Activated T-helper 9 cell treated with anti-CD3 and anti-CD28 coated beads, Interleukin-2, amount 50 U/mL, for 16 hours (primary cell): ENCODE data around the gene MYCBP2.

Experiments
- DNase-seq: peaks from one replicate; pipeline ENCODE4 v3.0.0-alpha.2; 2020; ENCODE audit warnings: low read depth

Gene MYCBP2

GRCh38 chr13:77105051-77105450 lies 221.8 kb downstream of the MYCBP2 start:
- DNase-seq, result no peak

GRCh38 chr13:77099415-77099814 lies 227.5 kb downstream of the MYCBP2 start:
- DNase-seq, result no peak

DNA sequence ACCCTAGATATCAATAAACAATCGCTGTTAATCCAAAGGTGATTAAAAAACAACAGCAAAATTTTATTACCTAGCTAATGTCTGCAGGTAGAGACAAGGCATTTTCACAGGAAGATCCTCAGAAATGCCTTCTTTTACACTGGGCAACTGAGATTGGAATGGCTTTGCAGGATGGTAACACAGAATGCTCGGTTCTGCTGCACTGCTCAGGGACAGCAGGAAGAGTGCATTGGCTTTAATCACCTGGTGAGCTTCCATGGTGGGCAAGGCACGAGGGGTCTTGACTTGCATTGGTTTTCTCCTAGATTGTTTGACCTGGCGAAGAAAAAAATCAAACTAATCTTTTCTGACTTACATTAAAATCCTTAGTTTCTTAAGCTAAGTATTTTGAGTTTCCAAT lies 231.6 kb downstream of the MYCBP2 start:
- DNase-seq, result no peak

DNA sequence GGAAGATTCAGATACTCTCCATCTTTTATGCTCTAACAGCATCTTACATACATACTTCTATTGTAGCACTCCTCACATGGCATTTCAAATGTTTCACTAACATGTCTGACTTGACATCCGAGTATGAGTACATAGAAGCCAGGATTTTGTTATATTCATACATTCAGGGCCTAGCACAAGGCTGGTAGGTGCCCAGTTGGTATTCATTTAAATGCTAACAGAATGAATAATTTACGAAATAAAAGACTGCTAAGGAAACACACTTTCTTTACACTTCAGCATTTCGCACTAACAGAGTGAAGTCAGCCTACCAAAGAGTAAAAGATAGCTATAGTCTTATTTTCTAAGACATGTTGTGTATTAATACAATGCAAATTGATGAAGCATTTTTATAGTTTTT lies 232.1 kb downstream of the MYCBP2 start:
- DNase-seq, result no peak

GRCh38 chr13:77093735-77094134 lies 233.2 kb downstream of the MYCBP2 start:
- DNase-seq, result no peak

DNA sequence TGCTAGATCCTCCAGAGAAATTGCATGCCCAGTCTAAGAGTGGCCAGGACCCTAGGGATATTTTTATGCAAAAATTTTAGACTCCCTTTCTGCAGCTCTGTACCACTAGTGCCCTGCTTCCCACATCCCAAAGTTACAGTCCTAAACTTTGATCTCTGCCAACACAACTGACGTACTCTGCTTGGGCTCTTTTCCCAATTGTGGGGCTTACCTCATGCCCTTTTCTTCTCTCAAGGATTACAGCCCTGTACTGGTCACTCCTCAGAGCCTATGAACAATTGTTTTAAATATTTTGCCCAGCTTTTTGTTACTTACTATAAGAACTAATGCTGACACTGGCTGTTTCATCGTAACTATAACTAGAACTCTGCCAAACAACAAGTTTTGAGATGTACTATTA lies 242.1 kb downstream of the MYCBP2 start:
- no peak for DNase-seq

DNA sequence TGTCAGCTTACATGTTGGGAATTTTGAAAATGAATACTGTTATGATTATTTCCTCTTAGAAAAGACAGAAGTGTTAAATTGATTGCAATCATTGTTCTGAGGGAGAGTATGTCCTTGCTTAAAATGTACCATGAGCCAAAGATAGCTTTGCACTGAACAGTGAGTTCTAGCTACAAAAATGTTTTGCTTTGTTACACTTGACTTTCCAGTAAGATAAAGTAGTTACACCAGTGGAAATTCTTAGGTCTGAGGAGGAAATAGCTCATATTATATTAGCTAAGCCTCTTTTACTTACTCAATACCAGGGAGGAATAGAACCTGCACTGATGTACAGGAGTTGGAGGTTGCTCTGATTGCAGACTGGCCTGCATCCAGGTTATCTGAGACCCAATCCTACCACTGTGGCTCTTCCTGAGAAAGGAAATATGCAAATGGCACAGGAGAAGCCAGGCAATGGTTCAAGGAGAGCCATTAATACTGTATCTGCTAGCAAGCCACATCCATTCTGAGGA lies 246.9 kb downstream of the MYCBP2 start:
- no peak for DNase-seq

DNA sequence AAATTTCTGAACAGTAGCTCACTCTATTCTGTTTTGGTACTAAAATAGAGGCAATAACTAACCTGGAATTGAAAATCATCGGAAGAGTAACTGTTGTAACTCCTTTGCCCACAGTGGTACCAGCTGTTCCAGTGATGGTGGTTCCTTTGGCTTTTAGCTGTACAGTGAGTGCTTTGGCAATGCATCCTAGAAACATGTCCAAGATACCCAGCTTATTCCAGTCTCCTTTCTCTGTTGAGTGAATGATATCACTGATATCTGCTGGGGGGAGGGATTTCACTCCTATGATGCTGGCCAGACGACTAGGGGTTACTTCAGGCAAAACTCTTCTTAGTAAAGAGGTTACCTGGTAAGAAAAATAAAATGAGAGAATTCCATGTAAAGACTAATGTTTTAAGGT lies 259.4 kb downstream of the MYCBP2 start:
- no peak for DNase-seq

GRCh38 chr13:77065461-77066147 lies 261.3 kb downstream of the MYCBP2 start:
- no peak for DNase-seq

DNA sequence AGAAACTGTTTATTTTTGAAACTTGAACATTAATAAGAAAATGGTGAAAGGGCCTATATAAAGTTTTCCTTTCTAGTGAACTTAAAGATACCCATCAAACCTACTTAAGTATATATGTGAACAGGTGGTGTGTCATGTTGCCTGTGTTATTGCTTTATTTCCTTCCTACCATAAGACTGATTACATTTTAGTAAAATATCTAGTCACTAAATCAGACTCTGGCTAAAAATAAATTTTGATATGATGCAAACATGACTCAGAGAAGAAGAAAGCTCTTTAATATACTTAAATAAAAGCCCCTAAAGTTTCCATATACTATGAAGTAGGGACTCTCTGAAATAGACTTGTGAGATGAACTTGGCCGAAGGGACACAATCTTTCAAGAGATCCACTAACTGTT lies 264.8 kb downstream of the MYCBP2 start:
- DNase-seq, result no peak

DNA sequence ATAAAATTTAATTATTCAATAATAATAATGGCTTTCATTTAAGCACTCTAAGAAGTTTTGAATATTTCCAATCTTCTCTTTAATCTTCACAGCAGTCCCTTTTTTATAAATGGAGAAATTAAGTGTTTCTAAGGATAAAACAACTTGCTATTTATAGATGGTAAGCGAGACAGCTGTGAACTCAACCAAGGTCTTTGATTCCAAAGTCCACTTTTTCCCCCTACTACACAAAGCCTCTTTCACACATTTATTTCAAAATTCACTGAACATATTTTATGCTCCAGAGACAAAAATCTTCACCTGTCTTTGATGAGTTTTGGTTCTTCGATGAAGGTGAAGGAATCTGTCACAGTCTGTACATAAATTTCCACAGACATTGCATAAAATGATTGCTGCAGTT lies 265.5 kb downstream of the MYCBP2 start:
- DNase-seq, result no peak

- no peak for DNase-seq
Measured at GRCh38 chr13:77056886-77057285, 270.0 kb downstream of the MYCBP2 start.

DNA sequence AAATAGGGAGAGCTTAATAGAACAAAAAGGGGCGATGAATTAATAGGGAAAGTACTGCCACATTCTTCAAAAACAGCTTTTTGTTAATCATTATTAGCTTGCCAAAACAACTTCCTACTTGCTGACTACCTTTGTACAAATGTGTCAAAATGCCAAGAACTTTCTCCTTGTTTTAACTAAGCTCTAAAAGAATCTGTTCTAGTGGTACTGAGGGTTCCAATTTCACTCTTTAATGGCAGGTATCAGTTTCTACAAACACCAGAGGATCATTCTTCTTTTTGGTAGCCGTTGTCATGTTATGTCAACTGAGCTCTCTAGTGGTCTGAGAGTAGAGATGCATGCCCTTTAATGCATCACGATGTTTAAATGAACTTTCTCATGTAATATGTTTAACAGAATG lies 270.5 kb downstream of the MYCBP2 start:
- no peak for DNase-seq

GRCh38 chr13:77055158-77055557 lies 271.7 kb downstream of the MYCBP2 start:
- no peak for DNase-seq

DNA sequence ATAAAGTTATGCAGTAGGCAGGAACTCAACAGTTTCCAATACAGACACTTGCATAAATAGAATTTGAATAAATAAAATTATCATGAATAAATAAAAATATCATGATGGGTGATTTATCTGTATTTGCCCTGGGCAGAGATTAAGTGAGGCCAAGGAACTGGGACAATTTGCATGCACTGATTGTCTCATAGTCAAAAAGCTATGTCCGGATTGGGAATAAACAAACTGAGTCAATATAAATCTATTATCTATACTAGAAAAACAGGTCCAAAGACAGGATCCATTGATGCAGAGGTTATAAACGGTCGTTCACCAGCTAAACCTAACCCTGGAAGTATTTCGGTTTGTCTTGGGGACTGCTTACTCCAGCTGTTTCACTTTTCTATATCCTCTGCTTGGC lies 273.7 kb downstream of the MYCBP2 start:
- DNase-seq, result no peak

DNA sequence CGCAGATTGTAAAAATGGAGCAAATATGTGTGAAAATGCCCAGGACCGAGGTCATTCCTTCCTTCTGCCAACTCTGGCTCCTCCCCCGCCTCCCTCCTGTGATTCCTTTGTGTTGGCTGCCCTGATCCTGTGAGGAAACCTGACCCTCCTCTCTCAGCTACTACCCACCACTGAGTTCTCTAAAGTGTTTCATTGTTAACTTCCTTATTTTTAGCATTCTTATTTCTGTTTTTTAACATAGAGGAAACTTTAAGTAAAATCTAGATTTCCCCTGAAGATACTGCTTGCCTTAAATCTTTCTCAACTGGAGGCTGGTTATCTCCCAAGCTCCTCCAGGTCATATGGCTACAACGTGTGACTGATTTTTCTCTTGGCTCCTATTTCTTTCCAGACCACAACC lies 278.2 kb downstream of the MYCBP2 start:
- no peak for DNase-seq

GRCh38 chr13:77047649-77048343 lies 279.1 kb downstream of the MYCBP2 start:
- DNase-seq, result no peak

- DNase-seq, result no peak
Measured at GRCh38 chr13:77042566-77043177, 284.2 kb downstream of the MYCBP2 start.

- no peak for DNase-seq
Measured at GRCh38 chr13:77040835-77041234, 286.1 kb downstream of the MYCBP2 start.

DNA sequence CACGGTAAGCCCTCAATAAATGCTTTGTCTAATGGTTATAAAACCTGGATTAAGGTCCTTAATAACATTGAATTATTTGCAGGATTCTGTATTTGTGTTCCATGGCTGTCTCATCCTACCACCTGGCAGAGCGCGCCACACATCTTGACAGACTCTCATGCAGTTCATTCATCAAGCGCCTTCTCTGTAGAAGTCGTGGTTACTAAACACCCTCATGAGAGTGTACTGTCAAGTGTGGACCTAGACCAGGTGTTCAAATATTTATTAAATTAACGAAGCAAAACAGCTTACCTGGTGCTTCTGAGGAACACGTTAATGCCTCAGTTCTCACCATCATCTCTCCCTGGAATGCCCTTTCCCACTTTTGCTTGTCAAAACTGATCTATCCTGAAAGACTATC lies 286.8 kb downstream of the MYCBP2 start:
- no peak for DNase-seq

DNA sequence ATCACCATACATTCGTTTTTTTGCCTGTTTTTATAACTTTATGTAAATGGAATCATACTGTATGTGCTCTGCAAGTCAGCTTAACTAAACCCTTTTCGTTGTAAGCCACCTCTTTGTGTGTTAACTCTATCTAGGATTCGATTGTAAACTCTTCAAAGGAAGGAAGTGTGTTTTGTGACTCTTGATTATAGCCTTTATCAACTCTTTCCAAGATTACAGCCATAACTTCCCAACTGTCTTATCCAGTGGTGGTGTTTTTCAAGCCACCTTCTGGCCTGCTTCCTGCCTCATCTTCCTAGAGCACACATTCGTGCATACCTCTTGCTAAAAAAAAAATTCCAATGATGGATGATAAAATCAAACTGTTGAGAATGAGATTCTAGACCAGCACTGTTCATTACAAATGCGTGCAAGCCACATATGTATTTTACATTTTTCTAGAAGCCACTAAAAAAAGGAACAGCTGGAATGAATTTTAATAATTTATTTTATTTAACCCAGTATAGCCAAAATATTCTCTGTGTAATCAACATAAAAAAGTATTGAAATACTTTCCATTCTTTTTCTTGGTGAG lies 287.9 kb downstream of the MYCBP2 start:
- DNase-seq, result no peak

- no peak for DNase-seq
Measured at GRCh38 chr13:77036279-77036678, 290.6 kb downstream of the MYCBP2 start.

- no peak for DNase-seq
Measured at GRCh38 chr13:77034881-77035280, 292.0 kb downstream of the MYCBP2 start.
